Astrocyte of the spinal cord (primary cell): ENCODE data around the gene TXNDC11.

ENCODE experiments used
- DNase-seq: peaks from one replicate; pipeline ENCODE4 v3.0.0; 2011; ENCODE audit warnings: low read depth, low spot score
- H3K4me3 ChIP-seq: 2 replicates; pipeline ENCODE4 v1.5.1; 2011; ENCODE audit warnings: low read depth, mild to moderate bottlenecking, low read length, moderate library complexity
- in situ Hi-C: cut with HindIII; loops from 2 replicates; pipeline ENCODE4 v1.10.0; 2017; ENCODE audit warnings: low sequenced_read_pairs
- TF ChIP-seq, protein P1 (sequence below): IDR thresholded peaks from 2 replicates; pipeline ENCODE4 v1.5.1; 2012; ENCODE audit warnings: low read depth, mild to moderate bottlenecking, low read length, inconsistent platforms

The TXNDC11 gene

DNA sequence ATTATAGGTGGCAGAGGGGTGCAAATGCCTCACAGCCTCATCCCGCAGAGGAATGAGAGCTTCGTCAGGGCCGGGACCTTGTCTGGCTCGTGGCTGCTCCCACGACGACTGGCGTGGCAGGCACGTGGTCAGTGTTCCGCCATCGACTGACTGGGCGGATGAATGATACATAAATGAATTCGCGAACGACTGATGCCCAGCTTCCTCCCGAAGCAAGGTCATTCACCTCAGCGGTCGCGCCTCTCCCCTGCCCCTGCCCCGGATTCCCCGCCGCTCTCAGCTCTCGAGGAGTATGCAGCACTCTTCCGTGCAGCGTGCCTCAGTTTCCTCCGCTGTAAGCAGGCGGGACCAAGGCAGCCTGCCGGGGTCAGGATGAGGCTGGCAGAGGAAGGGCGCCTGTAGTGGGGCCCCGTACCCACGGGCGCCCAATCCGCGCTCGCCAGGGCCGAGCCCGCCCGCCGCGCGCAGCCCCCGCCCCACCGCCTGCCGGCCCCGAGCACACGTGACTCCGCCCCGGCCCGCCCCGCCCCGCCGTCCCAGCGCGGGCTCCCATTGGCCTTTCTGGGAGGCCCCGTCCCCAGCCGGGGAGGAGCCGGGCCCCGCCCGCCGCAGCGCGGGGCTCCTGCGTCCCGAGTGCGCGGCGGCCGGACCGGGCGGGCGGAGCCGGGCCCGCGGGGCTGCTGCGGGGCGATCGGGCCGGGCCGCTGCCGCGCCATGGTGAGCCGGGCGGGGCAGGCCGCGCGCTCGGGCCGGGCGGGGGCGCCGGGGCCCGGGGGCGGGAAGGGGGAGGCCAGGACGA, 74.6 kb downstream of the TXNDC11 start, which contains the start of gene SNN:
SNN (plus strand) TSS at position 632 of the 799 bp plus-strand sequence. CDS start 7,605 bp downstream, outside the sequence.
- TF ChIP-seq, protein P1, sequence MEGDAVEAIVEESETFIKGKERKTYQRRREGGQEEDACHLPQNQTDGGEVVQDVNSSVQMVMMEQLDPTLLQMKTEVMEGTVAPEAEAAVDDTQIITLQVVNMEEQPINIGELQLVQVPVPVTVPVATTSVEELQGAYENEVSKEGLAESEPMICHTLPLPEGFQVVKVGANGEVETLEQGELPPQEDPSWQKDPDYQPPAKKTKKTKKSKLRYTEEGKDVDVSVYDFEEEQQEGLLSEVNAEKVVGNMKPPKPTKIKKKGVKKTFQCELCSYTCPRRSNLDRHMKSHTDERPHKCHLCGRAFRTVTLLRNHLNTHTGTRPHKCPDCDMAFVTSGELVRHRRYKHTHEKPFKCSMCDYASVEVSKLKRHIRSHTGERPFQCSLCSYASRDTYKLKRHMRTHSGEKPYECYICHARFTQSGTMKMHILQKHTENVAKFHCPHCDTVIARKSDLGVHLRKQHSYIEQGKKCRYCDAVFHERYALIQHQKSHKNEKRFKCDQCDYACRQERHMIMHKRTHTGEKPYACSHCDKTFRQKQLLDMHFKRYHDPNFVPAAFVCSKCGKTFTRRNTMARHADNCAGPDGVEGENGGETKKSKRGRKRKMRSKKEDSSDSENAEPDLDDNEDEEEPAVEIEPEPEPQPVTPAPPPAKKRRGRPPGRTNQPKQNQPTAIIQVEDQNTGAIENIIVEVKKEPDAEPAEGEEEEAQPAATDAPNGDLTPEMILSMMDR, result no peak

DNA sequence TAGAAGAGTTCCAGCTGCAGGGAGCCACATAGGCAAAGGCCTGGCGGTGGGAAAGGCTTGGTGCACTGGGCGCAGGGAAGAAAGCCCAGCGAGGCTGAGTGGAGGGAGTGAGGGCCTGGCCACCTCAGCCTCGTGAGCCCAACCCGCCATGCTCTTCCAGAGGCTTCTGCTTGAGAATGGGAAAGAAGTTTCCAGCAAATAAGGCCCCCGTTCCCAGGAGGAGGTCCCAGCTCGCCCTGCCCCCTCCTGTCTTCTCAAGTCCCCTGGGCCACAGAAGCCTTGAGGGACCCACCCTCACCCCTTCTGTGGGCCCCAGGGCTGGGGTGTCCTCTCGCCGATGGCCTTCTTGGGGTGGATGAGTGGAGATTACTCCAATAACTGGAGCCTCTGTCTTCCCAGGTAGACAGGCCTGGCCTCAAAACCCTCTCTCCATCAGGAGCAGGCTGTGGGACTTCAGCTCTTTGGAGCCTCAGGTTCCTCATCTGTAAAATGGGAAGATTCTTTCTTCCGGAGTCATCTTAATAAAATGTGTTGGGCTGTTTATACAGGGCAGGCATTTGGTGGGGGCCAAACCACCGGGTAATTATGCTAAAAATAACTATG, 75.3 kb downstream of the TXNDC11 start:
- no peak overlapping the region for H3K4me3 ChIP-seq
- in situ Hi-C loops, result no loop called here
- TF ChIP-seq, protein P1, result no peak

More for the DNA sequence above, 74.6 kb downstream of the TXNDC11 start, which contains the start of gene SNN:
- peak; percentile 83 for DNase-seq
- H3K4me3 ChIP-seq, result peak within 1 kb of the TSS; percentile 61
- in situ Hi-C loops, result no loop called here

DNA sequence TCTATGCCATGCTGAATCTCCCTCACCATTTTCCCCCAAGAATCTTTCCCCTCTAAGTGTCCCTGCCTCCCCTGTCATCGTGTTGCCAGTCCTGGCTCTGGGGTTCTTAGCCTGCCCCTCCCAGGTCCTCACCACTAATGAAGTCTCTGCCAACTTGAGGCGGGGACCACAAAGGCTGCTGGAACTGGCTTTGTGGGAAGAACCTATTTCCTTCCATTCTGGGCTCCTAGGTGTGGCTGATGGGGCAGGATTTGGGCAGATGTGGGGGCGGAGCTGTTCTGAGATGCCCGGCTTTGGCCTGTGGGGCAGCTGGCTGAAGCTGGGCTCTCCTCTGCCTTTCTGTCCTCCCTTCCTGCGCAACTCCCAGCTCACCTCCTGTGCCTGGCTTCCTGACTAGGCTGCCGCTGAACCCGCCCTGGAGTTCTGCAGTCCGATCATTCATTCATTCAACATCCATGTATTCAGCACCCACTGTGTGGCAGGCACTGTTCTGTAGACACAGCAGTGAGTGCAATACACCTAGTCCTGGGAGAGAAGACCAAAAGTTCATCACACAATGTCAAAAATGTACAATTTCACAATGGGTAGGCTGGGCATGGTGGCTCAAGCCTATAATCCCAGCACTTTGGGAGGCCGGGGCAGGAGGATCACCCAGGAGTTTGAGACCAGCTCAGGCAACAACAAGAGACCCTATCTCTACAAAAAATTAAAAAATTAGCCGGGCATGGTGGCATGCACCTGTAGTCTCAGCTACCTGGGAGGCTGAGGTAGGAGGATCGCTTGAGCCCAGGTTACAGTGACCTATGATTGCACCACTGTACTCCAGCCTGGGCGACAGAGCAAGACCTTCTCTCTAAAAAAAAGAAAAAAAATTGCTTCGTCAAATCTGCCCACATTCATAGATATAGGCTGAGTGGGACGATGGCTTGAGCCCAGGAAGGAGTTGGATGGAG, 76.3 kb downstream of the TXNDC11 start:
- no peak for DNase-seq
- TF ChIP-seq, protein P1, result no peak
- no peak overlapping the region for H3K4me3 ChIP-seq
- in situ Hi-C loops, result no loop called here

More for the DNA sequence above, 75.3 kb downstream of the TXNDC11 start:
- no peak for DNase-seq

DNA sequence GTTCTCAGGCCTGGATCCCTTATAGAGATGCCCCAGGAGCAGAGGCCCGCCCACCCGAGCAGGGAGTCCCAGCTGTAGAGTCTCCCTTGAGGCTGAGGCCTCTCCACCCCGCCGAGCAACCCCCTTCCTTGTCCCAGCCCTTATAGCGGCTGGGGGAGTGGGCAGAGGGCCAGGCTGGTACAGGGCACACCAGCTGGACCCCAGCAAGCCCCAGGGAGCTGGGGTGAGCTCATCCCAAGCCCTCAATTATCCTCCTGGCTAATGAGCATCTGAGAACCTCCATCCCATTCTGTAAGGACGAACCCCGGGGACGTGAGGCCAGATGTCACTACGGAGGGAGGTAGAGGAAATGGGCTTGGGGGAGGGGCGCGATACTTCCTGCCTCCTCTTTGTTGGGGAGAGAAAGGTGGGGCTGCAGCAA, 77.6 kb downstream of the TXNDC11 start:
- DNase-seq, result no peak
- TF ChIP-seq, protein P1, result no peak
- in situ Hi-C loops, result no loop called here
- no peak overlapping the region for H3K4me3 ChIP-seq

DNA sequence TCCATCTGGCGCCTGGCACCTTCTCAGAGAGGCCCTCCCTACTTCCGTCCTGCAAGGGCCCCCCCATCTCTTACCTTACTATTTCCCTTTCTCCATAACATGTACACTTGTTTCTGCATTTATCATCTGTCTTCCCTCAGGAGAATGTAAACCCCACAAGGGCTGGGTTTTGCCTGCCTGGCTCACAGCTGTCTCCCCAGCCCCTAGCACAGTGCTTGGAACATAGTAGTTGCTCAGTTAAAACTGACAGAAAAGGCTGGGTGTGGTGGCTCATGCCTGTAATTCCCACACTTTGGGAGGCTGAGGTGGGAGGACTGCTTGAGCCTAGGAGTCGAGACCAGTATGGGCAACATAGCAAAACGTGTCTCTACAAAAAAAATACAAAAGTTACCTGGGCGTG, 80.1 kb downstream of the TXNDC11 start:
- in situ Hi-C loops, result no loop called here
- no peak for DNase-seq

More for the DNA sequence above, 80.1 kb downstream of the TXNDC11 start:
- no peak overlapping the region for H3K4me3 ChIP-seq
- TF ChIP-seq, protein P1, result no peak
